ENCODE data around the gene ERC1.

ERC1 gene

DNA sequence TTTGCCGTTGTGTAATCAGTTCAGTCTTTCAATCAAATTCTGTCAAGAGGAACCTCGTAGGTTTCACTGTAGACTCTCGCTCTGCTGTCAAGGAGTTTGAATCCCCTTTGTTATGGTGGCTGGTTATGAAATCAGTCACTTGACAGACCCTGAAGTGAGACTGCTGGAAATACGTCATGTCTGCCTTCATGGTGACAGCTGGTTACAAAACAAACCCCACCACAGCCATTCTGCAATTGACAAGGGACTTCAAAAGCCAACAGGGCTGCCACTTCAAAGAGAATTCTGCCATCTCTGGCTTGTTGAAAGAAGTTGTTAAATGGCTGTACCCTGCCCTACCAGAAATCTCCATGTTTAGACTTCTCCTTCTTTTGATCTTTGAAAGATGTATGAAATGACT lies 286.9 kb downstream of the ERC1 start:
- TF ChIP-seq, protein P1, sequence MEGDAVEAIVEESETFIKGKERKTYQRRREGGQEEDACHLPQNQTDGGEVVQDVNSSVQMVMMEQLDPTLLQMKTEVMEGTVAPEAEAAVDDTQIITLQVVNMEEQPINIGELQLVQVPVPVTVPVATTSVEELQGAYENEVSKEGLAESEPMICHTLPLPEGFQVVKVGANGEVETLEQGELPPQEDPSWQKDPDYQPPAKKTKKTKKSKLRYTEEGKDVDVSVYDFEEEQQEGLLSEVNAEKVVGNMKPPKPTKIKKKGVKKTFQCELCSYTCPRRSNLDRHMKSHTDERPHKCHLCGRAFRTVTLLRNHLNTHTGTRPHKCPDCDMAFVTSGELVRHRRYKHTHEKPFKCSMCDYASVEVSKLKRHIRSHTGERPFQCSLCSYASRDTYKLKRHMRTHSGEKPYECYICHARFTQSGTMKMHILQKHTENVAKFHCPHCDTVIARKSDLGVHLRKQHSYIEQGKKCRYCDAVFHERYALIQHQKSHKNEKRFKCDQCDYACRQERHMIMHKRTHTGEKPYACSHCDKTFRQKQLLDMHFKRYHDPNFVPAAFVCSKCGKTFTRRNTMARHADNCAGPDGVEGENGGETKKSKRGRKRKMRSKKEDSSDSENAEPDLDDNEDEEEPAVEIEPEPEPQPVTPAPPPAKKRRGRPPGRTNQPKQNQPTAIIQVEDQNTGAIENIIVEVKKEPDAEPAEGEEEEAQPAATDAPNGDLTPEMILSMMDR (IDR thresholded peaks at IDR 0.05; ENCODE audit: low read depth, low read length): no peak

DNA sequence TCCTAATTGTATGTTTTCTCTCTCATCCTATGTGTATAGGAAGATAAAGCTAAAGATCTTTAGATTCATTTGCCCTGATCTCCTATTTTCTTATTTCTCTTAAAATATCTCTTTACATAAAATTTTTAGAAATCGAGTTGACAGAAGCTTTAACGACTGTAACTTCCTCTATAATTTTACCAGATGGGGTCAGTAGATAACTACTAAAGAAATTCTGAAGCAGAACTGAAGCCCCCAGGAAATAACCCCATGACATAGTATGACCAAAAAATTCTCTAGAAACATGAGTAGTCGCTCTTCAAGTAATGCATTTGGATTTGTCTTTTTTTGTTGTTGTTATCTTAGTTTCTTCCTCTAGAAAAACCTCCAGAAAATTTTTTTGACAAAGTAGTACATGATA lies 288.0 kb downstream of the ERC1 start:
- DNase-seq: no peak
- H3K27ac ChIP-seq: no peak overlapping the region
- H3K4me3 ChIP-seq (ENCODE audit: low read depth, low read length): no peak overlapping the region
- TF ChIP-seq, protein P1 (IDR thresholded peaks at IDR 0.05; ENCODE audit: low read depth, low read length): no peak
- no peaks in the 10 kb centered on the region for H3K9me3 ChIP-seq (ENCODE audit: severe bottlenecking)
- H3K27me3 ChIP-seq (ENCODE audit: insufficient read depth, low read depth, severe bottlenecking): no peaks in the 10 kb centered on the region
- no peaks in the 10 kb centered on the region; the same call in 1 of the 2 replicates for H3K36me3 ChIP-seq

More for the DNA sequence above, 286.9 kb downstream of the ERC1 start:
- H3K36me3 ChIP-seq: no peaks in the 10 kb centered on the region; the same call in 1 of the 2 replicates
- no peak for DNase-seq
- H3K9me3 ChIP-seq (ENCODE audit: severe bottlenecking): no peaks in the 10 kb centered on the region
- H3K4me3 ChIP-seq (ENCODE audit: low read depth, low read length): no peak overlapping the region
- H3K27ac ChIP-seq: no peak overlapping the region
- H3K27me3 ChIP-seq (ENCODE audit: insufficient read depth, low read depth, severe bottlenecking): no peaks in the 10 kb centered on the region

DNA sequence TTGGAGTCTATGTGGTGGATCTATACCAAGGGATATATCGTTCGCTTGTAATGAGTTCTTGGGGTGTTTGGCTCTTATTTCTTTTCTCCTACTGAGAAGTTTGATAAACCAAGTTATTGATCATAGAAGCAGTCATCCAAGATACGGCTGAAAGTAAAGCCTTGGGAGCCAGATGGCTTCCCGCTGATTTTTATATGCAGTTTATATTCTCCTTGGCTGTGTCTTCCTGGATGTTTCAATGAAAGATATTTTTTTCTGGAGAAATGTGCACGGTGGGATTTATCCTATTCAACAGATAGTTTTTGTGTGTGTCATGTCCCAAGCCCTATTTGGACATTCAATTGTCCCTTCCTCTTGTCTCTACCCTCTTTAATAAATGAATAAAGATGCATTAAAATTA lies 289.0 kb downstream of the ERC1 start:
- no peak overlapping the region for H3K27ac ChIP-seq
- TF ChIP-seq, protein P1 (IDR thresholded peaks at IDR 0.05; ENCODE audit: low read depth, low read length): no peak

DNA sequence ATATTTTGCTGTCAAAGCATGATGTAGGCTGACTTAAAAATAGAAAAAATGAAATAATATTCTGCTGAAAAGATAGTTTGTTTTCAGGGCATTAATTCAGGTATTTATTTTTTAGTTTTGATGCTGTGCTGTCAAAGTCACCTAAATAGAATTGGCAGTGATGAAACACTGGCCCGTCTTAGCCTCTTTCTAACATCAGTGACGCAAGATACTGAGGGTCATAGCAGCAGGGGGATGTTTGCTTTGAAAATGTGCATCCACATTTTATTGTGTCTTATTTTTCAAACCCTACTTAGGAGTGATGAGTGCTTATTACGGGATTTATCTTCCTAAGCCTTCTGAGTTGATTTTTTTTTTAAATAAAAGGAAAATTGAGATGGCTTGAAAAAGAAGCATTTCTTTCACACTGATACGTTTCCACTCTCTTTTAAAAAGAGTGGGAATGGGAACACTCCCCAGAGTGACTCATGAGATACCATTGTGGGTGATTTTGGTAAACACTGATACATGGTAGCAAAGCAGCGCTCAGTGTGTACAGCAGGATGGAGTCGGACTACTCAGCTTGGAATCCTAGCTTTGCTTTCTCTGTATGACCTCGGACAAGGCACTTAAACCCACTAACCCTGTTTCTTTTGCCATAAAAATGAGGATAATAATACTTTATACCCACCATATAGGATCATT lies 290.8 kb downstream of the ERC1 start:
- Histone ChIP-seq H3K36me3 (no peaks in the 10 kb centered on the region), H3K27ac (no peak overlapping the region), H3K9me3 (ENCODE audit: severe bottlenecking) (no peaks in the 10 kb centered on the region), H3K4me3 (ENCODE audit: low read depth, low read length) (no peak overlapping the region), H3K27me3 (ENCODE audit: insufficient read depth, low read depth, severe bottlenecking) (no peaks in the 10 kb centered on the region)
- no peak for DNase-seq
- TF ChIP-seq, protein P1 (IDR thresholded peaks at IDR 0.05; ENCODE audit: low read depth, low read length): no peak

More for the DNA sequence above, 289.0 kb downstream of the ERC1 start:
- Histone ChIP-seq H3K36me3 (no peaks in the 10 kb centered on the region; the same call in 1 of the 2 replicates), H3K27me3 (ENCODE audit: insufficient read depth, low read depth, severe bottlenecking) (no peaks in the 10 kb centered on the region), H3K9me3 (ENCODE audit: severe bottlenecking) (no peaks in the 10 kb centered on the region), H3K4me3 (ENCODE audit: low read depth, low read length) (no peak overlapping the region)
- no peak for DNase-seq

DNA sequence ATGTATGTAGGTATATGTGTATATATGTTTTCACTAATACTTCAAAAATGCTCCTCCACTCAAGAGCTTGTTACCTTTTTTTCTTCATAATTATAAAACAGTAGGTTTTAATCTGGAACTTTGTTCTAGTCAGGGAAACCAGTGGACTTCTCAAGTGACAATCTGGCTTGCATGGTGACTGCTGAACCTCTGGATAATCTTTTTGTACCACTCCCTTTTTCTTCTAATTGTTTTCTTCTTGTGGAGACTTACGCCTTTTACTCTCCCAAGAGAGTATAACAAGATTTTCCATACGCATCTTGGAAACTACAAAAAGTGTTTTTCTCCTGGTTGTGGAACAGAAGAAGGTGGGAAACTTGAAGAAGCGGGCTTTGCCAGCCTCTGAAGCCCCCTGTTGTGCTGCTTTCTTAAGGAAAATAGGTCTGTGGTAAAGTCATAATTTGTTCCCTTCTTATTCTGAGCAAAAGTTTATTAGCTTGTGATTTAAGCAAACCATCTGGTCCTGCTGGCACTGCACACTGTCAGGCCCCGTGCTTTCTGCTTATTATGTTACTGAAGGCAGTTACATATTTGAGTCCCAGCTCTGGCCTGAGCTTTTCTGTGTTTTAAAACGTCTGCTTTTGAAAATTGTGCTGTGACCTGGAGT lies 291.8 kb downstream of the ERC1 start:
- no peak overlapping the region for H3K4me3 ChIP-seq (ENCODE audit: low read depth, low read length)
- no peaks in the 10 kb centered on the region for H3K36me3 ChIP-seq
- no peak for DNase-seq

More for the DNA sequence above, 291.8 kb downstream of the ERC1 start:
- Histone ChIP-seq H3K27ac (no peak overlapping the region), H3K27me3 (ENCODE audit: insufficient read depth, low read depth, severe bottlenecking) (no peaks in the 10 kb centered on the region), H3K9me3 (ENCODE audit: severe bottlenecking) (no peaks in the 10 kb centered on the region)
- TF ChIP-seq, protein P1 (IDR thresholded peaks at IDR 0.05; ENCODE audit: low read depth, low read length): no peak

All from WERI-Rb-1 (cell line).